Neural cell (in vitro differentiated cells): Measurements from ENCODE around the gene DBNDD1.

Experiments used
- POLR2AphosphoS5 ChIP-seq: IDR thresholded peaks from 2 replicates; pipeline ENCODE4 v1.6.1; 2012
- TF ChIP-seq, protein P1 (sequence below): fragments of 450-650 bp; IDR thresholded peaks from 2 replicates; pipeline ENCODE4 v1.5.1; 2014; ENCODE audit warnings: antibody characterized with exemption, mild to moderate bottlenecking, moderate library complexity; ENCODE audit not compliant: poor library complexity, severe bottlenecking

- TF ChIP-seq POLR2AphosphoS5 = no peak
- TF ChIP-seq, protein P1, sequence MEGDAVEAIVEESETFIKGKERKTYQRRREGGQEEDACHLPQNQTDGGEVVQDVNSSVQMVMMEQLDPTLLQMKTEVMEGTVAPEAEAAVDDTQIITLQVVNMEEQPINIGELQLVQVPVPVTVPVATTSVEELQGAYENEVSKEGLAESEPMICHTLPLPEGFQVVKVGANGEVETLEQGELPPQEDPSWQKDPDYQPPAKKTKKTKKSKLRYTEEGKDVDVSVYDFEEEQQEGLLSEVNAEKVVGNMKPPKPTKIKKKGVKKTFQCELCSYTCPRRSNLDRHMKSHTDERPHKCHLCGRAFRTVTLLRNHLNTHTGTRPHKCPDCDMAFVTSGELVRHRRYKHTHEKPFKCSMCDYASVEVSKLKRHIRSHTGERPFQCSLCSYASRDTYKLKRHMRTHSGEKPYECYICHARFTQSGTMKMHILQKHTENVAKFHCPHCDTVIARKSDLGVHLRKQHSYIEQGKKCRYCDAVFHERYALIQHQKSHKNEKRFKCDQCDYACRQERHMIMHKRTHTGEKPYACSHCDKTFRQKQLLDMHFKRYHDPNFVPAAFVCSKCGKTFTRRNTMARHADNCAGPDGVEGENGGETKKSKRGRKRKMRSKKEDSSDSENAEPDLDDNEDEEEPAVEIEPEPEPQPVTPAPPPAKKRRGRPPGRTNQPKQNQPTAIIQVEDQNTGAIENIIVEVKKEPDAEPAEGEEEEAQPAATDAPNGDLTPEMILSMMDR = no peak
Measured at GRCh38 chr16:90004577-90004976, 14.7 kb downstream of the DBNDD1 start.
